Thymus (tissue), 11 donors: Measurements from ENCODE around the gene HPS1. TPM values are rescaled to one million over a fixed set of nuclear protein-coding genes. Genes with fewer than 3 reads are reported as not detected.

Experiments used
- DNase-seq, 9 donors: peaks; one replicate each; pipeline ENCODE4 v3.0.0-alpha.2; 2013; ENCODE audit warnings: low spot score in 9 of 9, low read depth in 6 of 9, missing footprints in 1 of 9
- H3K27ac ChIP-seq, 2 donors: one replicate each; pipeline ENCODE4 v1.5.1; 2013; ENCODE audit warnings: control low read depth in 1 of 2, low read depth in 1 of 2, low read length in 1 of 2, mild to moderate bottlenecking in 1 of 2, moderate library complexity in 1 of 2
- H3K27me3 ChIP-seq, 2 donors: one replicate each; pipeline ENCODE4 v1.5.1; 2013; ENCODE audit warnings: low read length in 1 of 2; ENCODE audit not compliant: control insufficient read depth in 2 of 2, insufficient read depth in 1 of 2
- H3K36me3 ChIP-seq, 2 donors: one replicate each; pipeline ENCODE4 v1.5.1; 2013; ENCODE audit warnings: low read length in 1 of 2, mild to moderate bottlenecking in 1 of 2, moderate library complexity in 1 of 2; ENCODE audit not compliant: control insufficient read depth in 2 of 2, insufficient read depth in 2 of 2
- H3K4me1 ChIP-seq, 2 donors: one replicate each; pipeline ENCODE4 v1.5.1; 2013; ENCODE audit warnings: low read length in 2 of 2; ENCODE audit not compliant: control insufficient read depth in 2 of 2, insufficient read depth in 2 of 2
- H3K4me3 ChIP-seq, 2 donors: one replicate each; pipeline ENCODE4 v1.5.1; 2013; ENCODE audit warnings: low read length in 2 of 2, control low read depth in 1 of 2, mild to moderate bottlenecking in 1 of 2
- H3K9me3 ChIP-seq, 2 donors: one replicate each; pipeline ENCODE4 v1.5.1; 2013; ENCODE audit warnings: low read length in 1 of 2, mild to moderate bottlenecking in 1 of 2; ENCODE audit not compliant: control insufficient read depth in 2 of 2, insufficient read depth in 1 of 2
- WGBS: extraction: QIAGEN DNeasy Blood & Tissue Kit; methylation state at CpG from one replicate; pipeline ENCODE4 v1.1.7; 2013; 5-methylcytosine and 5-hydroxymethylcytosine counted together
- polyA plus RNA-seq: library from polyadenylated mRNA; stranded (reverse); fragments of 200-250 nt; gene quantifications from one replicate; pipeline ENCODE4 v1.2.3, GENCODE V29; 2013
- total RNA-seq: library from RNA; stranded (reverse); fragments of 120-200 nt; gene quantifications from one replicate; pipeline ENCODE4 v1.2.4, GENCODE V29; 2013
- donor health status: healthy.

The HPS1 gene
- total and polyA plus RNA-seq, 2 donors = 22.1 to 50.4 TPM

DNA sequence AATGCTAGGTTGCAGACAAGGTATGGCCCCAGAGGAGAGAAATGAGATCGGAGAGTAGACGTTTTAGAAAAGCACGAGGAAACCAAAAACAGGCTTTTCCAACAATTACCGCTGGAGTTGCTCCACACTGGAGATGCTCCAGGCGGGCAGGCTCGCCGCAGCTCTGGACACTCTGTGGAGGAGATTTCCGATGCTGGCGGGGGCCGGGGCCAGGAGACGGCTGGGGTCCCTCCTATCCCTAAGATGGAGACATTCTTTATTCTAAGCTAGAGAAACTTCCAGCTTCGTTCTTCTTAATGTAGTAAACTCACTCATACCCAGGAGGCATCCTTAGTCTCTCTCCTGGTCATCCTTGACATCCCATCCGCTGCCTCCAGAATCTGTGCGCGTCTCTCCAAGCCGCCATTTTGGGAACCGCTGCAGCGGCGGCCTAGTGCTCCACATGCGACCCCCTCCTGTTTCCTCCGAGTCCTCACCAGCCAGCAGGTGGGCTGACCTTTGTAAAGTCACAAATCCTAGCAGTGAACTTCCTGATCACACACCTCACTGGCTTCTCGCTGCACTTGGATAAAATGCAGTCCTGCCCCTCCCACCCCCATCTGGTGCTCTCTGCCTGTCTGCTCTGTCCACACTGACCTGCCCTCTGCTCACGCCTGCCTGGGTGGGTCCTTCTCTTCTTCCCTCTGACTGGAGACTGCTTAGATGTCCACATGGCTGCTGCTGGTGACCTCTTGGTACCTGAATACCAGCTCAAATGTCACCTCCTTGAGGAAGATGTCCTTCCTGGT lies 43.6 kb downstream of the HPS1 start:
- Histone ChIP-seq H3K36me3 (no peaks in the 10 kb centered on the region), H3K9me3 (no peaks in the 10 kb centered on the region), H3K4me3 (no peak overlapping the region), H3K4me1 (no peaks in the 10 kb centered on the region), H3K27ac (no peak overlapping the region), H3K27me3 (no peaks in the 10 kb centered on the region)
- DNase-seq = no peak
- 97% methylated on average over 23 of the region's 23 CpGs for WGBS

- 97% methylated on average over 7 of the region's 7 CpGs for WGBS
- Histone ChIP-seq H3K36me3 (no peaks in the 10 kb centered on the region), H3K9me3 (no peaks in the 10 kb centered on the region), H3K4me1 (no peaks in the 10 kb centered on the region), H3K4me3 (no peak overlapping the region), H3K27ac (no peak overlapping the region), H3K27me3 (no peaks in the 10 kb centered on the region)
- no peak for DNase-seq
Observed at GRCh38 chr10:98402478-98402877, 44.3 kb downstream of the HPS1 start.

- 98% methylated on average over 2 of the region's 2 CpGs for WGBS
- H3K9me3 ChIP-seq = no peaks in the 10 kb centered on the region
- no peaks in the 10 kb centered on the region for H3K36me3 ChIP-seq
- H3K27ac ChIP-seq = no peak overlapping the region
- H3K4me1 ChIP-seq = no peaks in the 10 kb centered on the region
- no peaks in the 10 kb centered on the region for H3K27me3 ChIP-seq
- no peak overlapping the region for H3K4me3 ChIP-seq
- no peak for DNase-seq
Observed at GRCh38 chr10:98400482-98400881, 46.3 kb downstream of the HPS1 start.

DNA sequence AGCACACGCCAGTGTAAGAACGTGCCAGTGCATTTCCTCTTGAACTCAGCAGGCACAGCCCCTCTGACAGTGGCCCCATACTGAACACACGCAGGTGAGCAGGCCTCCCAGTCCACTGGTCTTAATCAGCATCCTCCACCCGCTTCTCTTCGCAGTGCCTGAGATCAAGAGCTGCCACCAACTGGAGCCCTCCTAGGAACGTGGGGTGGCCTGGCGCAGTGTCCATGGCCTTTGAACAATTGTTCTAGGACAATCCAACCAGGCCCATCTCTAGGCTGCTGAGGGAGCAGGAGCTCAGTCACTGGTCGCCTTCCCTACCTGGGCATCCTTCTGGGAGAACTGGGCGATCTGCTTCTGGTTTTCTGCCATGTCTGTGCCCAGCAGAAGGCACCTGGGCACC lies 47.0 kb downstream of the HPS1 start:
- 95% methylated on average over 9 of the region's 9 CpGs for WGBS
- H3K4me1 ChIP-seq = no peaks in the 10 kb centered on the region
- H3K36me3 ChIP-seq = no peaks in the 10 kb centered on the region
- no peaks in the 10 kb centered on the region for H3K9me3 ChIP-seq
- H3K27ac ChIP-seq = no peak overlapping the region
- no peak overlapping the region for H3K4me3 ChIP-seq
- no peak for DNase-seq
- no peaks in the 10 kb centered on the region for H3K27me3 ChIP-seq

DNA sequence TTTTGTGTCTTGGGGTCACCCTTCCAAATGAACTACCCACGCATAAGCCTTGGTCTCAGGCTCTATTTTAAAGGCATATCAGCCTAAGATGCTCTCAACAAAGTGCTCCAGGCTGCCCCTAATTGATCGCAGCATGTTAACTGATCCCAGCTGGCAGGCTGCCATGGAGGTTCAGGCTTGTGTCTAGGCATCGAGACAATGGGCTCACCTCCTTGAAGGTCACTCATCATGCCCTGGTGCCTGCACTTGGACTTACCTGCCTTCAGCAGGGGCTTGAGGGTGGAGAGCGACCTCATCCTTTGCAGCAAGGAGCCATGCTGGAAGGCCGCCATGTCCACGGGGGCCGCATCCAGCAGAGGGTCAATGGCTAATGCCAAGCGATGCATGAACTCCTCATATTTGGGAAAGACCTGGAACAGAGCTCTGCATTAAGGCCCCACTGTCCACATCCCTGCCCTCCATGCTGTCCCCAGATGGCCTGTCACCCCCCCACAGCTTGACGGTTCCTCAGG lies 49.6 kb downstream of the HPS1 start:
- Histone ChIP-seq H3K4me3 (no peak overlapping the region), H3K27me3 (no peaks in the 10 kb centered on the region), H3K27ac (no peak overlapping the region), H3K4me1 (no peaks in the 10 kb centered on the region), H3K36me3 (no peaks in the 10 kb centered on the region), H3K9me3 (no peaks in the 10 kb centered on the region)
- WGBS = 98% methylated on average over 9 of the region's 9 CpGs
- no peak for DNase-seq

DNA sequence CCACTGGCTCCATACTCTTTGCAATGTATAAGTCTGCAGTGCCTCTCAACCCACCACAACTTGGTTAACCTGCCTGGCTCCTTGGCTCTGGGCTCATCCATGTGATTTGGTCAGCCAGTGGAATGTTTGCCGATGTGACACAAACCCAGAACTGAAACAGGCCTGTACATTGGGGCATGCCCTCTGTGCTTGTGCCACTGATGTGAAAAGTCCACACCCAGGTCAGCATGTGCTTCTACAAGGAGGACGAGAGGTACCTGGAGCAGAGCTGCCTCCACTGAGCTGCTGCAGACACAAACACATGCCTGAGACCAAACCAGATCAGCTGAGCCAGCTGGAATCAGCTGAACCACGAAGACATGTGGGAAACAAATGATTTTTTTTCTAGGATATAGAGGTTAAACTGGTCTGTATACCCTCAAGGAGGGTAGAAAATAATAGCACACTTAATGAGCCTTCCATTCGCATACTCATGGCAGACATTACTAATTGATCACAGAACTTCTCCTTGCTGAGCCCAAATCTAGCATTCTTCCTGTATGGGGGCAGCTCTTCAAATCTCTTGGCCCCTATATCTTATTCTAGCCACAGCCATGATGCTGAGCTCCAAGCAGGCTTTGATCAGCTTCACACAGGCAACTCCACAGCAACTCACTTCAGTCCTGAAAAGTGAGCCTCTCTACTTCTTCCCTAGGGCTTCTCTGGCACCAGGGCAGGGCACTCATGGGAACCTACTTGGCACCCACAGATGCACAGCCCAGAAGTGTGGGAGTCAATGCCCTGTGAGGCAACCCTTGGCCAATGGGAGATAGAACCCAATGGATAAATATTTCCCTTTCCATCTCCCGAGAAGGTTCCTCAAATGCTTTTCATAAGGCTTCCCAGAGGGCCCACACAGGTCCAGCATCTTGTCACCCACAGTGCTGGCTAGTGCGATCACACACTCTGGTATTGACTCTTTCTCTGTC lies 50.4 kb downstream of the HPS1 start:
- no peaks in the 10 kb centered on the region for H3K4me1 ChIP-seq
- no peak overlapping the region for H3K4me3 ChIP-seq
- no peak overlapping the region for H3K27ac ChIP-seq
- no peaks in the 10 kb centered on the region for H3K27me3 ChIP-seq
- 97% methylated on average over 6 of the region's 6 CpGs for WGBS
- DNase-seq = no peak
- H3K36me3 ChIP-seq = no peaks in the 10 kb centered on the region
- no peaks in the 10 kb centered on the region for H3K9me3 ChIP-seq

- H3K4me1 ChIP-seq = peaks cover 0 to 6% of the 10 kb centered on the region in 2 donors
- H3K27me3 ChIP-seq = no peaks in the 10 kb centered on the region
- no peak overlapping the region for H3K4me3 ChIP-seq
- 96% methylated on average over 8 of the region's 8 CpGs for WGBS
- no peak for DNase-seq
- no peaks in the 10 kb centered on the region for H3K9me3 ChIP-seq
- H3K27ac ChIP-seq = no peak overlapping the region
- no peaks in the 10 kb centered on the region for H3K36me3 ChIP-seq
Observed at GRCh38 chr10:98394851-98395440, 51.8 kb downstream of the HPS1 start.

- no peaks in the 10 kb centered on the region for H3K27me3 ChIP-seq
- H3K36me3 ChIP-seq = no peaks in the 10 kb centered on the region
- no peak overlapping the region for H3K27ac ChIP-seq
- WGBS = 94% methylated on average over 8 of the region's 8 CpGs
- no peaks in the 10 kb centered on the region for H3K9me3 ChIP-seq
- no peak for DNase-seq
- peaks cover 0 to 6% of the 10 kb centered on the region in 2 donors for H3K4me1 ChIP-seq
- H3K4me3 ChIP-seq = no peak overlapping the region
Observed at GRCh38 chr10:98391578-98391991, 55.1 kb downstream of the HPS1 start.
